ENCODE data around the gene RRM2. TPM values are rescaled to one million over a fixed set of nuclear protein-coding genes. Genes with fewer than 3 reads are reported as not detected.

The RRM2 gene
- total RNA-seq, 1 experiment from 2014 or later: 330 TPM

GRCh38 chr2:10160203-10160955 lies 37.8 kb downstream of the RRM2 start:
- Histone ChIP-seq H3K27ac (ENCODE audit: low read depth, low read length) (no peak overlapping the region), H3K4me2 (ENCODE audit: low read length) (no peak overlapping the region), H3K4me3 (replicated peaks in 1 of 2; ENCODE audit: low read depth in 1 of 2, low read length in 2 of 2) (no peak overlapping the region), H3K79me2 (ENCODE audit: insufficient read depth, low read length) (no peaks in the 10 kb centered on the region), H3K36me3 (ENCODE audit: control insufficient read depth in 1 of 2, insufficient read depth in 2 of 2, low read length in 2 of 2) (peaks cover 0 to 9% of the 10 kb centered on the region in 2 experiments; a peak in 1 of 4 replicates), H4K20me1 (ENCODE audit: insufficient read depth) (no peaks in the 10 kb centered on the region), H3K4me1 (ENCODE audit: control insufficient read depth in 1 of 2, insufficient read depth in 2 of 2, low read length in 2 of 2) (peaks cover 0 to 9% of the 10 kb centered on the region in 2 experiments; a peak in 2 of 4 replicates), H2AFZ (ENCODE audit: low read depth, low read length, poor library complexity, severe bottlenecking) (no peak overlapping the region), H3K9me3 (ENCODE audit: control insufficient read depth in 1 of 2, insufficient read depth in 1 of 2, low read depth in 1 of 2, low read length in 2 of 2) (no peaks in the 10 kb centered on the region), H3K9ac (ENCODE audit: low read length) (no peak overlapping the region), H3K27me3 (ENCODE audit: insufficient read depth, low read length) (no peaks in the 10 kb centered on the region), H3K9me2 (ENCODE audit: insufficient read depth) (no peaks in the 10 kb centered on the region)
- ChIA-PET RAD21 (ENCODE audit: low non-redundant PET in 1 of 2, low total read pairs in 2 of 2, uncharacterized antibody in 2 of 2, unreplicated experiment in 2 of 2) (no interaction called here), CTCF (interaction anchor here (1.5 kb wide), 1 partner anchor 249 kb away, joined by 5 read pairs; no protein-coding TSS in a partner anchor), POLR2A (interaction anchor here (0.6 kb wide), 1 partner anchor 129 kb away, joined by 3 read pairs; no protein-coding TSS in a partner anchor)
- no TSS peak for BruUV-seq (replicated peaks)
- intact Hi-C loops (cut with micrococcal nuclease): no loop called here
- ATAC-seq (no peak), DNase-seq (ENCODE audit: low read depth, low spot score) (no peak)
- TF ChIP-seq TCF7L2 (IDR thresholded peaks at IDR 0.05; ENCODE audit: borderline replicate concordance, extremely low read depth, insufficient read depth, insufficient read length) (no peak), EZH2phosphoT487 (IDR thresholded peaks at IDR 0.05; ENCODE audit: borderline replicate concordance) (no peak), FOSL1 (IDR thresholded peaks at IDR 0.05; ENCODE audit: low read depth) (no peak), YY1 (IDR thresholded peaks at IDR 0.05; ENCODE audit: extremely low read depth, insufficient replicate concordance, low read depth, low read length) (no peak), ELF1 (IDR thresholded peaks at IDR 0.05; ENCODE audit: borderline replicate concordance, low read depth) (no peak), POLR2A (IDR thresholded peaks at IDR 0.05; ENCODE audit: borderline replicate concordance, extremely low read depth, insufficient read depth, insufficient read length) (no peak), SIN3A (IDR thresholded peaks at IDR 0.05; ENCODE audit: low read depth) (no peak), SP1 (IDR thresholded peaks at IDR 0.05; ENCODE audit: low read depth) (no peak), JUND (IDR thresholded peaks at IDR 0.05) (no peak), POLR2AphosphoS5 (IDR thresholded peaks at IDR 0.05; ENCODE audit: low read depth, low read length) (no peak), CEBPB (IDR thresholded peaks at IDR 0.05; ENCODE audit: low read depth) (no peak), EZH2 (IDR thresholded peaks at IDR 0.05) (no peak)
- TF ChIP-seq, protein P1, sequence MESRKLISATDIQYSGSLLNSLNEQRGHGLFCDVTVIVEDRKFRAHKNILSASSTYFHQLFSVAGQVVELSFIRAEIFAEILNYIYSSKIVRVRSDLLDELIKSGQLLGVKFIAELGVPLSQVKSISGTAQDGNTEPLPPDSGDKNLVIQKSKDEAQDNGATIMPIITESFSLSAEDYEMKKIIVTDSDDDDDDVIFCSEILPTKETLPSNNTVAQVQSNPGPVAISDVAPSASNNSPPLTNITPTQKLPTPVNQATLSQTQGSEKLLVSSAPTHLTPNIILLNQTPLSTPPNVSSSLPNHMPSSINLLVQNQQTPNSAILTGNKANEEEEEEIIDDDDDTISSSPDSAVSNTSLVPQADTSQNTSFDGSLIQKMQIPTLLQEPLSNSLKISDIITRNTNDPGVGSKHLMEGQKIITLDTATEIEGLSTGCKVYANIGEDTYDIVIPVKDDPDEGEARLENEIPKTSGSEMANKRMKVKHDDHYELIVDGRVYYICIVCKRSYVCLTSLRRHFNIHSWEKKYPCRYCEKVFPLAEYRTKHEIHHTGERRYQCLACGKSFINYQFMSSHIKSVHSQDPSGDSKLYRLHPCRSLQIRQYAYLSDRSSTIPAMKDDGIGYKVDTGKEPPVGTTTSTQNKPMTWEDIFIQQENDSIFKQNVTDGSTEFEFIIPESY (IDR thresholded peaks at IDR 0.05; ENCODE audit: extremely low read depth, insufficient replicate concordance, low read length): no peak
- TF ChIP-seq, protein P2, sequence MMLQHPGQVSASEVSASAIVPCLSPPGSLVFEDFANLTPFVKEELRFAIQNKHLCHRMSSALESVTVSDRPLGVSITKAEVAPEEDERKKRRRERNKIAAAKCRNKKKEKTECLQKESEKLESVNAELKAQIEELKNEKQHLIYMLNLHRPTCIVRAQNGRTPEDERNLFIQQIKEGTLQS (IDR thresholded peaks at IDR 0.05): no peak

Measured in HCT116 (cell line).